CMK (cell line): ENCODE data around the gene ESPNL.

ENCODE experiments used
- DNase-seq: peaks from one replicate; pipeline ENCODE4 v3.0.0-alpha.2; 2010; ENCODE audit warnings: low read depth

ESPNL gene

GRCh38 chr2:238116298-238117198, 16.4 kb downstream of the ESPNL start:
- DNase-seq: no peak

- DNase-seq: no peak
These were observed 17.3 kb downstream of the ESPNL start for GRCh38 chr2:238117199-238118154.

GRCh38 chr2:238119756-238120462, 19.8 kb downstream of the ESPNL start:
- no peak for DNase-seq

- no peak for DNase-seq
These were observed 20.5 kb downstream of the ESPNL start for GRCh38 chr2:238120463-238121298.

- DNase-seq: no peak
These were observed 21.6 kb downstream of the ESPNL start for GRCh38 chr2:238121511-238122286.

GRCh38 chr2:238122287-238123217, 22.4 kb downstream of the ESPNL start:
- no peak for DNase-seq

GRCh38 chr2:238123218-238123971, 23.3 kb downstream of the ESPNL start:
- DNase-seq: no peak

GRCh38 chr2:238123991-238124470, 23.9 kb downstream of the ESPNL start:
- DNase-seq: no peak

GRCh38 chr2:238124488-238125126, 24.5 kb downstream of the ESPNL start:
- DNase-seq: no peak

GRCh38 chr2:238125127-238125885, 25.2 kb downstream of the ESPNL start:
- no peak for DNase-seq

GRCh38 chr2:238126338-238126737, 26.2 kb downstream of the ESPNL start:
- no peak for DNase-seq

- DNase-seq: no peak
These were observed 26.6 kb downstream of the ESPNL start for GRCh38 chr2:238126775-238127164.

GRCh38 chr2:238127165-238128060, 27.3 kb downstream of the ESPNL start:
- no peak for DNase-seq

- no peak for DNase-seq
These were observed 27.9 kb downstream of the ESPNL start for GRCh38 chr2:238128061-238128440.

GRCh38 chr2:238128534-238129001, 28.4 kb downstream of the ESPNL start:
- DNase-seq: no peak
